Vagina (tissue), 2 donors: ENCODE measurements around the gene DVL1. TPM values are rescaled to one million over a fixed set of nuclear protein-coding genes. Genes with fewer than 3 reads are reported as not detected.

ENCODE experiments used
- DNase-seq, 2 donors: peaks; one replicate each; pipeline ENCODE4 v3.0.0-alpha.2; 2017; ENCODE audit errors: extremely low spot score in 2 of 2
- H3K27ac ChIP-seq: fragments of 200-600 bp; sonication (generic); one replicate; pipeline ENCODE4 v1.5.1; 2019
- H3K27me3 ChIP-seq: fragments of 200-600 bp; sonication (generic); one replicate; pipeline ENCODE4 v1.5.1; 2019
- H3K36me3 ChIP-seq, 2 donors: fragments of 200-600 bp; sonication (generic); one replicate each; pipeline ENCODE4 v1.5.1; 2017 to 2019
- H3K4me1 ChIP-seq: fragments of 200-600 bp; sonication (generic); one replicate; pipeline ENCODE4 v1.5.1; 2019
- H3K4me3 ChIP-seq, 2 donors: fragments of 200-600 bp; sonication (generic); 1 replicate in 1 of 2; 2 replicates in 1 of 2; pipeline ENCODE4 v1.5.1; 2016 to 2019
- H3K9me3 ChIP-seq: fragments of 200-600 bp; sonication (generic); one replicate; pipeline ENCODE4 v1.5.1; 2019
- POLR2A ChIP-seq, 2 donors: fragments of 450-650 bp; IDR thresholded peaks; one replicate each; pipeline ENCODE4 v1.6.1; 2017; ENCODE audit warnings: antibody characterized with exemption in 2 of 2, mild to moderate bottlenecking in 2 of 2, moderate library complexity in 2 of 2
- POLR2AphosphoS5 ChIP-seq, 2 donors: sonication (generic); formaldehyde crosslinking; IDR thresholded peaks; one replicate each; pipeline ENCODE4 v1.9.0; 2017; ENCODE audit warnings: antibody characterized with exemption in 2 of 2, mild to moderate bottlenecking in 2 of 2, low read depth in 1 of 2; ENCODE audit not compliant: insufficient read depth in 1 of 2
- intact Hi-C: fragments of 100-400 bp; cut with DNase I; formaldehyde crosslinking; loops from one replicate; pipeline ENCODE4 v1.15.1; 2023
- total RNA-seq: library from RNA; depleted of rRNA; stranded (reverse); fragments of >200 nt; gene quantifications from one replicate; pipeline ENCODE4 v1.2.3, GENCODE V29; 2016
- TF ChIP-seq, protein P1 (sequence below), 3 experiments: fragments of 450-650 bp in 2 of 3; fragments of 200-600 bp in 1 of 3; sonication (generic) in 1 of 3; IDR thresholded peaks; one replicate each; pipeline ENCODE4 v1.5.1; 2017 to 2019; ENCODE audit warnings: antibody characterized with exemption in 3 of 3, mild to moderate bottlenecking in 2 of 3, moderate library complexity in 2 of 3

DVL1 gene
- total RNA-seq, 1 donor from 2014 or later: 72.4 TPM

DNA sequence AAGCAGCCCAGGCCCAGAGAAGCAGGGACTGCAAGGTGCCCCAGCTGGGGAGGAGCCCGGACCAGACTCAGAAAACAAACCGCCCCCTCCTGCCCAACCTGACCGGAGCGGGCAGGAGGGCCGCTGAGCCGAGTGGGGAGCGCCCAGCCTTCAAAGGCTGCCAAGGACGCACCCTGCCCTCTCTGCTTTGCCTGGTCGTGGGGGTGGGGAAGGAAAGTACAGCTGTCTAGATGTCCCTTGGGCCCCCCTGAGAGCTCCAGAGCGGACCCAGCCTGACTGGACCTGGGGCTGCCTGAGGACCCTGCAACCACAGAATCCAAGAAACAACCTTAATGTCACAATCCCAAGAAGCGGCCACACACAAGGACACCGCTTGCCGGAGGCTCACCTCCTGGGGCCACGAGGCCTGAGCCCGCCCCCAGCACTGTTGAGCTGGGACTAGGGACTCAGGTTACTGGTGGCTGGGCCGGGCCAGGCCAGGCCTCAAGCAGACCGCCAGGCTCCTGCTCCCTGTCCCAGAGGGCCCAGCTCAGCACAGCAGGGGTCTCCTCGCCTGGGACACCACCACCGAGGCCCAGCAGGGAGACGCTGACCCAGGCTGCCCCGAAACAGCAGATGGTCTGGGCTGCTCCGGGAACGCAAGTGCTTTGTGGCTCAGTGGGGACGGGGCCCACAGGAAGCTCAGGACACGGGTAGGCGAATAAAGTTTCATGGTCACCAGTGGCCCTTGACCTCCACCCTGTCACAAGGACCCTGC is 1.4 kb downstream of the DVL1 start:
- intact Hi-C loops: loop anchor here (5.0 kb wide), 1 partner anchor 41 kb away; the partner anchor contains the start of genes ACAP3 and PUSL1
- no peaks in the 10 kb centered on the region for H3K27me3 ChIP-seq
- H3K27ac ChIP-seq: peak overlapping the region; percentile 81
- no peaks in the 10 kb centered on the region for H3K9me3 ChIP-seq
- peaks cover 67% of the 10 kb centered on the region for H3K4me1 ChIP-seq
- peak overlapping the region; percentile 71 to 97 for H3K4me3 ChIP-seq
- no peak for DNase-seq
- no peaks in the 10 kb centered on the region for H3K36me3 ChIP-seq
- TF ChIP-seq POLR2A (IDR thresholded peaks at IDR 0.05) (no peak), POLR2AphosphoS5 (IDR thresholded peaks at IDR 0.05; ENCODE audit: insufficient read depth in 1 of 2, low read depth in 1 of 2) (peak in 1 of 2 donors; percentile 25)
- TF ChIP-seq, protein P1, sequence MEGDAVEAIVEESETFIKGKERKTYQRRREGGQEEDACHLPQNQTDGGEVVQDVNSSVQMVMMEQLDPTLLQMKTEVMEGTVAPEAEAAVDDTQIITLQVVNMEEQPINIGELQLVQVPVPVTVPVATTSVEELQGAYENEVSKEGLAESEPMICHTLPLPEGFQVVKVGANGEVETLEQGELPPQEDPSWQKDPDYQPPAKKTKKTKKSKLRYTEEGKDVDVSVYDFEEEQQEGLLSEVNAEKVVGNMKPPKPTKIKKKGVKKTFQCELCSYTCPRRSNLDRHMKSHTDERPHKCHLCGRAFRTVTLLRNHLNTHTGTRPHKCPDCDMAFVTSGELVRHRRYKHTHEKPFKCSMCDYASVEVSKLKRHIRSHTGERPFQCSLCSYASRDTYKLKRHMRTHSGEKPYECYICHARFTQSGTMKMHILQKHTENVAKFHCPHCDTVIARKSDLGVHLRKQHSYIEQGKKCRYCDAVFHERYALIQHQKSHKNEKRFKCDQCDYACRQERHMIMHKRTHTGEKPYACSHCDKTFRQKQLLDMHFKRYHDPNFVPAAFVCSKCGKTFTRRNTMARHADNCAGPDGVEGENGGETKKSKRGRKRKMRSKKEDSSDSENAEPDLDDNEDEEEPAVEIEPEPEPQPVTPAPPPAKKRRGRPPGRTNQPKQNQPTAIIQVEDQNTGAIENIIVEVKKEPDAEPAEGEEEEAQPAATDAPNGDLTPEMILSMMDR (IDR thresholded peaks at IDR 0.05): no peak

DNA sequence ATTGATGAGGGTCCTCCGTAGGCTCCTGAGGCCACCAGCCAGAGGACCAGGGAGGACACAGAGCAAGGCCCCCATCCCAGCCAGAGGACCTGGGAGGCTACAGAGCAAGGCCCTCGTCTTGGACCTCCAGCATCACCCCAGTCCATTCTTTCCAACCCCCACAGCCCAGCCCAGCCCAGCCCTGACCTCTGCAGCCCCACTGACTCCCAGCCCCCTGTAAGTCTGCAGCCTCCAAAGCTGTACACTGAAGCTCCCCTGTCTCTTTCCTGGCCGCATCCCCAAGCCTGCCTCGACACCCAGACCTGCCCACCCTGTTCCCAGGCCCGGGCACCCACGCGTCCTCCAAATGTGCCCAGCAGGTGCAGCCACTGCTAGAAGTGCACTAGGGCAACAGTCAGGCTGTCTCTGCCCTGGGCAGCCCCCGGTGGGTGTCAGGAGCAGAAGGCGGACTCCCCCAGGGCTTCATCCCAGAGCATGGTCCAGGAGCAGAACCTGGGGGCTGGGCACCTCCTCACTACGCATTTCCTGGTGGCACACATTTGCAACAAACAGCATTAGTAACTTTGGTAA is 2.1 kb downstream of the DVL1 start:
- Histone ChIP-seq H3K36me3 (no peaks in the 10 kb centered on the region), H3K9me3 (no peaks in the 10 kb centered on the region), H3K4me1 (peaks cover 61% of the 10 kb centered on the region), H3K27ac (peak overlapping the region; percentile 81), H3K4me3 (peak overlapping the region; percentile 71 to 97), H3K27me3 (no peaks in the 10 kb centered on the region)
- DNase-seq: no peak
- intact Hi-C loops: loop anchor here (5.0 kb wide), 1 partner anchor 40 kb away; the partner anchor contains the start of genes ACAP3 and PUSL1
- TF ChIP-seq, protein P1 (IDR thresholded peaks at IDR 0.05): no peak
- TF ChIP-seq POLR2A (IDR thresholded peaks at IDR 0.05) (no peak), POLR2AphosphoS5 (IDR thresholded peaks at IDR 0.05; ENCODE audit: insufficient read depth in 1 of 2, low read depth in 1 of 2) (no peak)

DNA sequence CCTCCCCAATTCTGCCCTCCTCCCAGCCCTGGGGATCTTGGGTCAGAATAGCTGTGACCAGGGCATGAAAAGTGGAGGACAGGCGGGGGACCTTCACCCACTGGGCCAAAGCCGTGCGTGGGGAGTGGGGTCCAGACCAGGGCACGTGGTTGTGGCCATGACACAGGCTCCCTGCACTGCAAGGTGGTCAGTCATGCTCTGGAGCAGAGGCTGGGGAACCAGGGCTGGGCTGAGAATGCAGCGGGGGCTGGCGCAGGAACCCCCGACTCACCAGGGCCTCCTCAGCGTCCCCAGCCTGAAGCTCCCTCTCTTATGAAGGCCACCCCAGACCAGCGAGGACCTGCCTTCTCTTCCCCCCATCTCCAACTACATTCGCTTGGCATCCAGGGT is 2.7 kb downstream of the DVL1 start:
- H3K36me3 ChIP-seq: no peaks in the 10 kb centered on the region
- H3K27ac ChIP-seq: peak overlapping the region; percentile 81
- TF ChIP-seq POLR2A (IDR thresholded peaks at IDR 0.05) (no peak), POLR2AphosphoS5 (IDR thresholded peaks at IDR 0.05; ENCODE audit: insufficient read depth in 1 of 2, low read depth in 1 of 2) (no peak)
- TF ChIP-seq, protein P1 (IDR thresholded peaks at IDR 0.05): no peak
- no peaks in the 10 kb centered on the region for H3K9me3 ChIP-seq
- peaks cover 55% of the 10 kb centered on the region for H3K4me1 ChIP-seq
- no peak for DNase-seq
- no peaks in the 10 kb centered on the region for H3K27me3 ChIP-seq
- intact Hi-C loops: loop anchor here (5.0 kb wide), 1 partner anchor 39 kb away; the partner anchor contains the start of genes ACAP3 and PUSL1
- peak overlapping the region; percentile 13 to 71 for H3K4me3 ChIP-seq

DNA sequence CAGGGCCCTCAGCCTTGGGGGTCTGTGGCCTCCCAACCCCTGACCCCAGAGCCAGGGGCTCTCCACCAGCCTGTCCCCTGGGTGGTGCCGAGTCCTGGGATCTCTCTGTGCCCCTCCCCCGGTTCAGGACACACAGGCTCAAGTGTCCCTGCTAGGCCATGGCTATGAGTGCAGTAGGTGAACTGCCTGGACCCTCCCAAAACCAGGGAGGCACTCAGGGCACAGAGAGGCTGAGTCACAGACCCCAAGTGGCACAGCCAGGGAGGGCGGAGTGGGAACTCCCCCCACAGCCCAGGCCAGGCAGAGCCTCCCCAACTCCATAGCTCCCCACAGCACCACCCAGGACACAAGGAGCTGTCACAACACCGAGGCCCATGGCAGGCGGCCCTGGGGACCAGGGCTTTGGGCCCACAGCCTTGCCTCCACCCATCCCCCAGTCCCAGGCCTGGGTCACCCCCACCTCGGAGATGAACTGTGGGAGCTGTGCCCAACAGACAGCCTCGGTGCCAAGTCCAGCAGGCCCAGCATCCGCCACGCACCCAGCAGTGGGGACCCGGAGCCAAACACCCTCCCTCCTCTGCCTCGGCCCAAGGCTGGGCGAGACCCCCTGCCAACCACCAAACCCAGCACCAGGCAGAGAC is 3.2 kb downstream of the DVL1 start:
- H3K4me3 ChIP-seq: peak overlapping the region in 1 of 2 donors; percentile 13
- no peak for TF ChIP-seq POLR2A (IDR thresholded peaks at IDR 0.05)
- no peak for TF ChIP-seq POLR2AphosphoS5 (IDR thresholded peaks at IDR 0.05; ENCODE audit: insufficient read depth in 1 of 2, low read depth in 1 of 2)
- TF ChIP-seq, protein P1 (IDR thresholded peaks at IDR 0.05): no peak
- intact Hi-C loops: loop anchor here (5.0 kb wide), 1 partner anchor 39 kb away; the partner anchor contains the start of genes ACAP3 and PUSL1
- H3K27ac ChIP-seq: peak overlapping the region; percentile 81
- H3K27me3 ChIP-seq: no peaks in the 10 kb centered on the region
- no peaks in the 10 kb centered on the region for H3K36me3 ChIP-seq
- H3K4me1 ChIP-seq: peaks cover 51% of the 10 kb centered on the region
- no peak for DNase-seq
- no peaks in the 10 kb centered on the region for H3K9me3 ChIP-seq
